ENCODE data around the gene ARHGEF2. TPM values are rescaled to one million over a fixed set of nuclear protein-coding genes. Genes with fewer than 3 reads are reported as not detected.

Gene ARHGEF2
- total RNA-seq, 2 experiments from 2014 or later, result 78.8 to 133 TPM

GRCh38 chr1:155981266-155982088 is 3.1 kb upstream of the ARHGEF2 start:
- intact Hi-C loops (cut with micrococcal nuclease; ENCODE audit: unreplicated experiment), result no loop called here
- H4K20me1 ChIP-seq (ENCODE audit: insufficient read depth, low read length), result no peaks in the 10 kb centered on the region
- H3K4me3 ChIP-seq (ENCODE audit: low read depth, low read length, poor library complexity, severe bottlenecking), result peak overlapping the region; percentile 85
- POLR2A ChIA-PET, result interaction anchor here (0.6 to 5.0 kb wide), 9 partner anchors 8 to 620 kb away, joined by 3 to 32 read pairs (median 6); partner anchors contain the start of genes GPATCH4 and KHDC4
- no peaks in the 10 kb centered on the region for H3K9me3 ChIP-seq (ENCODE audit: low read length)
- CTCF ChIA-PET (ENCODE audit: unreplicated experiment), result interaction anchor here (0.8 to 1.0 kb wide), 4 partner anchors 8 to 43 kb away, joined by 3 to 7 read pairs (median 4); no protein-coding TSS in a partner anchor
- peaks cover 58% of the 10 kb centered on the region for H3K79me2 ChIP-seq (ENCODE audit: insufficient read depth, low read depth, low read length)
- BruUV-seq (replicated peaks), result no TSS peak
- H3K4me1 ChIP-seq (ENCODE audit: insufficient read depth, low read length, poor library complexity, severe bottlenecking), result peaks cover 56% of the 10 kb centered on the region
- H3K9me2 ChIP-seq (ENCODE audit: insufficient read depth, low read length), result no peaks in the 10 kb centered on the region
- peak overlapping the region; percentile 94 for H3K4me2 ChIP-seq (ENCODE audit: low read length)
- DNase-seq (ENCODE audit: low spot score), result peak; percentile 79
- TF ChIP-seq EZH2phosphoT487 (IDR thresholded peaks at IDR 0.05; ENCODE audit: borderline replicate concordance, low read depth, low read length) (no peak), CTCF (conservative IDR thresholded peaks at IDR 0.05; ENCODE audit: low read length) (no peak)
- H2AFZ ChIP-seq (ENCODE audit: low read length), result no peak overlapping the region; the same call in 1 of the 2 replicates
- peaks cover 4% of the 10 kb centered on the region; the same call in 1 of the 2 replicates for H3K36me3 ChIP-seq (ENCODE audit: insufficient read depth, low read length)
- H3K27ac ChIP-seq (ENCODE audit: low read depth, low read length, poor library complexity, severe bottlenecking), result peak overlapping the region; percentile 94

- ChIA-PET POLR2A (interaction anchor here (0.5 to 4.2 kb wide), 10 partner anchors 10 to 172 kb away, joined by 3 to 34 read pairs (median 4); partner anchors contain the start of gene KHDC4), CTCF (ENCODE audit: unreplicated experiment) (interaction anchor here (1.6 kb wide), 1 partner anchor 34 kb away, joined by 3 read pairs; no protein-coding TSS in a partner anchor)
- TF ChIP-seq CTCF (conservative IDR thresholded peaks at IDR 0.05; ENCODE audit: low read length) (0 out of 2 replicates have a peak, but pooled peaks have one; percentile 5), EZH2phosphoT487 (IDR thresholded peaks at IDR 0.05; ENCODE audit: borderline replicate concordance, low read depth, low read length) (no peak)
- no peak overlapping the region for H2AFZ ChIP-seq (ENCODE audit: low read length)
- H3K79me2 ChIP-seq (ENCODE audit: insufficient read depth, low read depth, low read length), result peaks cover 75% of the 10 kb centered on the region
- peak; percentile 81 for DNase-seq (ENCODE audit: low spot score)
- H3K27ac ChIP-seq (ENCODE audit: low read depth, low read length, poor library complexity, severe bottlenecking), result peak overlapping the region; percentile 94
- no TSS peak for BruUV-seq (replicated peaks)
- H4K20me1 ChIP-seq (ENCODE audit: insufficient read depth, low read length), result peaks cover 14% of the 10 kb centered on the region
- no peaks in the 10 kb centered on the region for H3K9me3 ChIP-seq (ENCODE audit: low read length)
- intact Hi-C loops (cut with micrococcal nuclease; ENCODE audit: unreplicated experiment), result loop anchor here (2.0 kb wide), 1 partner anchor 41 kb away; no protein-coding TSS in a partner anchor
- H3K36me3 ChIP-seq (ENCODE audit: insufficient read depth, low read length), result peaks cover 20% of the 10 kb centered on the region; the same call in 1 of the 2 replicates
- peak overlapping the region; percentile 94 for H3K4me2 ChIP-seq (ENCODE audit: low read length)
- peak overlapping the region; percentile 85 for H3K4me3 ChIP-seq (ENCODE audit: low read depth, low read length, poor library complexity, severe bottlenecking)
- H3K4me1 ChIP-seq (ENCODE audit: insufficient read depth, low read length, poor library complexity, severe bottlenecking), result peaks cover 68% of the 10 kb centered on the region
- no peaks in the 10 kb centered on the region for H3K9me2 ChIP-seq (ENCODE audit: insufficient read depth, low read length)
These were observed 1.4 kb upstream of the ARHGEF2 start for GRCh38 chr1:155979597-155980343.
